Neural progenitor cell (in vitro differentiated cells): ENCODE data around the gene SPRTN.

Experiments used
- EZH2 ChIP-seq: fragments of 200-600 bp; sonication (generic); IDR thresholded peaks from 2 replicates; pipeline ENCODE4 v1.6.1; 2017; ENCODE audit warnings: antibody characterized with exemption, mild to moderate bottlenecking, moderate library complexity
- TF ChIP-seq, protein P1 (sequence below): fragments of 200-600 bp; sonication (generic); IDR thresholded peaks from 2 replicates; pipeline ENCODE4 v1.5.1; 2017; ENCODE audit warnings: antibody characterized with exemption, mild to moderate bottlenecking

DNA sequence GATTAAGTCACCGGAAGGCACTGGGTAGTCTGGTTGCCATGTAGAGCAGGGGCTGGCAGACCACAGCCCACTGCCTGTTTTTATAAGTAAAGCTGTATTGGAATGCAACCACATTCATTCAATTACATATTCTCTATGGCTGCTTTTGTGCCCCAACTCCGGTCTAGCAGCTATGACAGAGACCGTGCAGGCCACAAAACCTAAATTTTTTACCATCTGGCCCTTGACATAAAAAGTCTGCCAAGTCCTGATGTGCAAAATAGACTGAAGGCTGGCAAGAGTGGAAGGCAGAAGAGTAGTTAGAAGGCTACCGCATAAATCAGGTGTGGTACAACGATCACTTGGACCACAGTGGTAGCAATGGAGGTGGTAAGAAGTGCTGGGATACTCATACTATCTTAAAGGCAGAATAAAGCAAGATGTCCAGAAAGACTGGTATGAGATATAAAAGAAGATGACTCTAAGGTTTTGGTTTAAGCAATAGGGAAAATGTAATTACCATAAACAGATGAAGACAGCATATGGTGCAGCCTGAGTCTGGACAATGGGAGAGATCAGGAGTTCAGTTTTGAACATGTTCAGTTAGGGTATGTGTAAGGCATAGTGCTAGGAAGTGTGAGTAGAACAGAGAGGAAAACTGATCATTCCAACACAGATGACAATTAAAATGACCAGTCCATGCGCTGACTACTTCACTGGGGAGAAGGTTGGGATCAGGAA, 46.8 kb downstream of the SPRTN start:
- TF ChIP-seq, protein P1, sequence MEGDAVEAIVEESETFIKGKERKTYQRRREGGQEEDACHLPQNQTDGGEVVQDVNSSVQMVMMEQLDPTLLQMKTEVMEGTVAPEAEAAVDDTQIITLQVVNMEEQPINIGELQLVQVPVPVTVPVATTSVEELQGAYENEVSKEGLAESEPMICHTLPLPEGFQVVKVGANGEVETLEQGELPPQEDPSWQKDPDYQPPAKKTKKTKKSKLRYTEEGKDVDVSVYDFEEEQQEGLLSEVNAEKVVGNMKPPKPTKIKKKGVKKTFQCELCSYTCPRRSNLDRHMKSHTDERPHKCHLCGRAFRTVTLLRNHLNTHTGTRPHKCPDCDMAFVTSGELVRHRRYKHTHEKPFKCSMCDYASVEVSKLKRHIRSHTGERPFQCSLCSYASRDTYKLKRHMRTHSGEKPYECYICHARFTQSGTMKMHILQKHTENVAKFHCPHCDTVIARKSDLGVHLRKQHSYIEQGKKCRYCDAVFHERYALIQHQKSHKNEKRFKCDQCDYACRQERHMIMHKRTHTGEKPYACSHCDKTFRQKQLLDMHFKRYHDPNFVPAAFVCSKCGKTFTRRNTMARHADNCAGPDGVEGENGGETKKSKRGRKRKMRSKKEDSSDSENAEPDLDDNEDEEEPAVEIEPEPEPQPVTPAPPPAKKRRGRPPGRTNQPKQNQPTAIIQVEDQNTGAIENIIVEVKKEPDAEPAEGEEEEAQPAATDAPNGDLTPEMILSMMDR, result no peak
- no peak for TF ChIP-seq EZH2
